Endothelial cell of umbilical vein (primary cell): ENCODE data around the gene IL36RN.

Source experiments
- EZH2 ChIP-seq: IDR thresholded peaks from 2 replicates; pipeline ENCODE4 v1.6.1; 2012; ENCODE audit warnings: borderline replicate concordance, low read depth, mild to moderate bottlenecking, moderate library complexity, low read length, inconsistent platforms; ENCODE audit not compliant: severe bottlenecking
- GATA2 ChIP-seq: IDR thresholded peaks from 2 replicates; pipeline ENCODE4 v1.7.0; 2011; ENCODE audit warnings: low read depth, mild to moderate bottlenecking, moderate library complexity, mixed read lengths, low read length; ENCODE audit not compliant: insufficient read length, insufficient read depth
- JUN ChIP-seq: IDR thresholded peaks from 2 replicates; pipeline ENCODE4 v1.6.1; 2011; ENCODE audit warnings: borderline replicate concordance, low read depth; ENCODE audit not compliant: insufficient read length, insufficient read depth
- MYC ChIP-seq: IDR thresholded peaks from one replicate; pipeline ENCODE4 v1.6.1; 2011; ENCODE audit warnings: mild to moderate bottlenecking, low read depth, low read length
- POLR2A ChIP-seq: IDR thresholded peaks from 2 replicates; pipeline ENCODE4 v1.6.1; 2012; ENCODE audit warnings: low read depth, mild to moderate bottlenecking, control low read depth, low read length
- POLR2AphosphoS5 ChIP-seq: IDR thresholded peaks from 2 replicates; pipeline ENCODE4 v1.6.1; 2012; ENCODE audit warnings: low read depth, mild to moderate bottlenecking, control low read depth, low read length, moderate library complexity; ENCODE audit not compliant: insufficient read depth
- TF ChIP-seq, protein P1 (sequence below), 2 donors: IDR thresholded peaks; 1 replicate in 1 of 2; 2 replicates in 1 of 2; pipeline ENCODE4 v1.5.1; 2011; ENCODE audit warnings: low read length in 2 of 2, mild to moderate bottlenecking in 2 of 2, moderate library complexity in 2 of 2, control low read depth in 1 of 2, inconsistent platforms in 1 of 2, low read depth in 1 of 2; ENCODE audit not compliant: insufficient read depth in 1 of 2; ENCODE audit errors: extremely low read depth in 1 of 2
- TF ChIP-seq, protein P2 (sequence below): IDR thresholded peaks from 2 replicates; pipeline ENCODE4 v1.6.1; 2011; ENCODE audit not compliant: insufficient read depth, insufficient read length

DNA sequence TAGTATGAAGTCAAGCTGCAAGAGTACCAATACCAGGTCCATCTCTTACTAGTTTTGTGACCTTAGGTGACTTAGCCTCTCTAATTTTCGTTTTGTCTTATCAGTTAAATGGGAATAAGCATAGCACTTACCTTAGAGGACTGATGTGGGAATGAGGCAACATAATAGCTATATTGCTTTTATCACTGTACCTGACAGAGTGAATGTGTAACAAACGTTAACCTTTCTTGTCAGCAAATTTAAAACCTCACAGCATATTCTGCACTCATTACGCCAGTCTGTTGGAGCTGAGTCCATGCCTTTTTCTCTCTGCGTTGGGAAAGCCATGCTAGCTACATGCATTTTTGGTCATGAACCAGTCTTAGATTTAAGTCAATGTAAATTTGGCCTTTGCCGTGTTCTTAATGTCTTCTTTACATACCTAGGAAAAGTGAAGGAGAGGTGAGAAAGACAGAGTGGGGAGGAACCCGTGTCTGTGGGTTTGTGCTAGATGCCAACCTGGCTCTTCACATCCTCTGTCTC, 6.5 kb upstream of the IL36RN start, which contains the start of gene IL36B:
- TF ChIP-seq, protein P1, sequence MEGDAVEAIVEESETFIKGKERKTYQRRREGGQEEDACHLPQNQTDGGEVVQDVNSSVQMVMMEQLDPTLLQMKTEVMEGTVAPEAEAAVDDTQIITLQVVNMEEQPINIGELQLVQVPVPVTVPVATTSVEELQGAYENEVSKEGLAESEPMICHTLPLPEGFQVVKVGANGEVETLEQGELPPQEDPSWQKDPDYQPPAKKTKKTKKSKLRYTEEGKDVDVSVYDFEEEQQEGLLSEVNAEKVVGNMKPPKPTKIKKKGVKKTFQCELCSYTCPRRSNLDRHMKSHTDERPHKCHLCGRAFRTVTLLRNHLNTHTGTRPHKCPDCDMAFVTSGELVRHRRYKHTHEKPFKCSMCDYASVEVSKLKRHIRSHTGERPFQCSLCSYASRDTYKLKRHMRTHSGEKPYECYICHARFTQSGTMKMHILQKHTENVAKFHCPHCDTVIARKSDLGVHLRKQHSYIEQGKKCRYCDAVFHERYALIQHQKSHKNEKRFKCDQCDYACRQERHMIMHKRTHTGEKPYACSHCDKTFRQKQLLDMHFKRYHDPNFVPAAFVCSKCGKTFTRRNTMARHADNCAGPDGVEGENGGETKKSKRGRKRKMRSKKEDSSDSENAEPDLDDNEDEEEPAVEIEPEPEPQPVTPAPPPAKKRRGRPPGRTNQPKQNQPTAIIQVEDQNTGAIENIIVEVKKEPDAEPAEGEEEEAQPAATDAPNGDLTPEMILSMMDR (IDR thresholded peaks at IDR 0.05; ENCODE audit: extremely low read depth in 1 of 2, insufficient read depth in 1 of 2, low read depth in 1 of 2, low read length in 2 of 2), result no peak
- TF ChIP-seq EZH2 (no peak), POLR2A (no peak), GATA2 (no peak), POLR2AphosphoS5 (no peak), MYC (no peak), JUN (no peak)
- TF ChIP-seq, protein P2, sequence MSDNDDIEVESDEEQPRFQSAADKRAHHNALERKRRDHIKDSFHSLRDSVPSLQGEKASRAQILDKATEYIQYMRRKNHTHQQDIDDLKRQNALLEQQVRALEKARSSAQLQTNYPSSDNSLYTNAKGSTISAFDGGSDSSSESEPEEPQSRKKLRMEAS, result no peak
